T-helper 2 cell (primary cell): ENCODE measurements around the gene TMPRSS11A.

Experiments
- DNase-seq, 5 experiments: peaks; one replicate each; pipeline versions ENCODE4 v3.0.0 to v3.0.0-alpha.2; 2012 to 2022
- total RNA-seq, 2 donors: gene quantifications; one replicate each; lab custom pipeline; 2026; lab: John Stamatoyannopoulos, UW

Gene TMPRSS11A, protein sequence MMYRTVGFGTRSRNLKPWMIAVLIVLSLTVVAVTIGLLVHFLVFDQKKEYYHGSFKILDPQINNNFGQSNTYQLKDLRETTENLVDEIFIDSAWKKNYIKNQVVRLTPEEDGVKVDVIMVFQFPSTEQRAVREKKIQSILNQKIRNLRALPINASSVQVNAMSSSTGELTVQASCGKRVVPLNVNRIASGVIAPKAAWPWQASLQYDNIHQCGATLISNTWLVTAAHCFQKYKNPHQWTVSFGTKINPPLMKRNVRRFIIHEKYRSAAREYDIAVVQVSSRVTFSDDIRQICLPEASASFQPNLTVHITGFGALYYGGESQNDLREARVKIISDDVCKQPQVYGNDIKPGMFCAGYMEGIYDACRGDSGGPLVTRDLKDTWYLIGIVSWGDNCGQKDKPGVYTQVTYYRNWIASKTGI
- total RNA-seq = 0 reads per million in 2 donors

DNA sequence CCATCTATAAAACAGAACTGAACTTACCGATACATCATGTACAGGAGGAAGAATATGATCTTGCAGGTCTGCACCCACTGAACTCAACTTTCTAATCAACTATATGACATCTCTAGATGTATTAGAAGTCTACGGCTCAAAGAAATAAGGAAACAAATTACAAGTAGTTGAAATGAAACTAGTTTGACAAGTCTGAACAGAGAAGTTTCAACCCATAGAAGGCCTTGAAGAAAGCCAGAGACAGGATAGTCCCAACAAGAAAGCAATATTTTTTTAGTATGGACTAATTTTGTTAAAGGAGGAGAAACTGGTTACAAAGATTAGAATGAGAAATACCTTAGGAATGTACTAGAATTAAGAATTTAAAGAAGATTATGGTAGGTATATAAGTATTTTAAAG is at the start of gene TMPRSS11A:
Gene TMPRSS11A, minus strand, starts transcription at position 138 of the 400 bp plus-strand sequence. Its CDS starts 100 bp downstream, at position 38.
- DNase-seq = no peak

DNA sequence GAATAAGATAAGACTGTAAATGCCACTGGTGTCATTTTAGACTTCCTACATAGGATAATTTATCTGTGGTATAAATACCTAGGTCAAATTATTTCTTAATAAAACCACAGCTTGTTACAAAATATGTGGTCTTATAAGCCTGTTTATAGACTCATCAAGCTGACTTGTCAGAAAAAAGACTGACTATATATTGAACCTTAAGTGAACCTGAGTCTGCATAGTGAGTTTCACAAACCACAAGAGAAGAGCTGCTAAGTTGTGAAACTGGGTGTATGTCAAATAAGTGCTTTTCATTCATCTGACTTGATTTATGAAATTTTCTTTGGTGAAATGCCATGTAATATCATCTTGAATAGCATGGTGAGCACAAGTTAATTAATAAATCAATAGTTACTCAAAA is 48.4 kb upstream of the TMPRSS11A start:
- no peak for DNase-seq

DNA sequence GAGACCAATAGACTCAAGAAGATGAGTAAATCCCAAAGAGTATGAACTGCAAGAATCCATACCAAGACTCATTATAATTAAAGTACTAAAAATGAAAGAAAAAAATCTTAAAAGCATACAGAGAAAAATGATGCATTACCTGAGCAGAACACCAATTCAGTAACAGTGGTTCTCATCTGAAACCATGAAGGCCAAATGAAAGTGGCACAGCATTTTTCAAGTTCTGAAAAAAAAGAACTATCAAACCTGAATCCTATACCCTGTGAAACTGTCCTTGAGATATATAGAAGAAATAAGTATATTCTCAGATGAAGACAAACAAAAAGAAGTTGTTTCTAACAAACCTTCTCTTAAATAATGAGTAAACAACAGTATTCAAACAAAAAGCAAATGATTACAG is 39.6 kb upstream of the TMPRSS11A start:
- DNase-seq = no peak

DNA sequence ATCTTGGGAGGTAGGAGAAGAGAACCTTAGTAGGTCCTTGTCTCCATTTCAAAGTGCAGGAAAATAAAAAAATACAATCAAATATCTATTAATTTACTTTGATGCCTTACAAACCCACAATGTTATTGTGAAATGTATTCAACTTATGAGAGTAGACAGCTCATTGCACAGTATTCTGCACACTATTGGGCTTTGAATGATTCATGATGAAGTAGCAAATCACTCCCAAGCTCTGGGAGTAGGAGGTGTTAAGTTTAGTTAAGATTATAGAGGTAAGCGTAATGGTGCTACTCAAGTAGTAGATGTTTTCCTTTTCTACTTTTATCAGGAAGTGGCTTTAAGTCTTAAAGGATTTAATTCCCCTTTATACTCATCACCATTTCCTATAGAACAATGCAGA is 32.8 kb upstream of the TMPRSS11A start:
- no peak for DNase-seq

DNA sequence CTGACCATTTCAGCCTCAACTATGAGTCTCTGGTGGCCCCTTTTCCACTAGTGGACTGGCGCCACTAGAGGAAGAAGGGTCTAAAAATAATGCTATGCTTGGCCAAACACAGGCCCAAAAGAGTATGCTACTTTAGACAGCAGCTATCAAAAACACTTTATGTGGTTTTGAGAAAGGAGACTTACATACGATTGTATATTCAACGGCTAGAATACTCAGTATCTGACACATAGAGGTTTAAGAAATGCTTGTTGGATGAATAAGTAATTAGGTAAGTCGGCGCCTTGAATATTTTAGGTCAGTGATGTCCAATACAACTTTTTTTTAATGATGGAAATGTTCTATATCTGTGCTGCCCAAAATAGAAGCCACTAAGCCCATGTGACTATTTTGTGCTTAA is 25.7 kb upstream of the TMPRSS11A start:
- DNase-seq = no peak

DNA sequence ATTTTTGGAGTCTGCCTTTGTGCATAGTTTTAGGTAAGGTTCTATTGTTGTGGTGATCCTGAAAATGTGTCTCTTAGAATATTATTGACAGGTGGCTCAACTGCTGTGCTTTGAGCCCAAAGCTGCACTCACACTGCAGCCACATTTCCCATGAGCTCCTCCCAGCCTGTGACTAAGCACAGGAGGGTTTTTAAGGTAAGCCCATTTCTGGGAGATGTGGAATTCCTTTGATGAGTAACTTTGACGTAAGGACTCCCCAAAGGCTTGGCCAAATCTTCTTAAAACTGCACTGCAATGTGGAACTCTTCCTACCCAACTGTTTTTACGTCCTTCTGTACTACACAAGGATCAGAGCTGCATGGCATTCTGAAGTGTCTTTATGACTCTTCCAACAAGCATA is 20.0 kb upstream of the TMPRSS11A start:
- DNase-seq = no peak

DNA sequence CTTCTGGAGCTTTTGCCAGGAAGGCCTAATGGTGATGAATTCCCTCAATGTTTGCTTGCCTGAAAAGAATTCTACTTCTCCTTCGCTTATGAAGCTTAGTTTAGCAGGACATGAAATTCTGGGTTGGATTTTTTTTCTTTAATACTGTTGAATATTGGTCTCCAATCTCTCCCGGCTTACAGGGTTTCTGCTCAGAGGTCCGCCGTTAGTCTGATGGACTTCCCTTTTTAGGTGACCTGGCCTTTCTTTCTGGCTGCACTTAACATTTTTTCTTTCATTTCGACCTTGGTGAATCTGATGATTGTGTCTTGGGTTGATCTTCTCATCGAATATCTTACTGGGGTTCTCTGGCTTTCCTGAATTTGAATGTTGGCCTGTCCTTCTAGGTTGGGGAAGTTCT is 17.2 kb upstream of the TMPRSS11A start:
- no peak for DNase-seq

DNA sequence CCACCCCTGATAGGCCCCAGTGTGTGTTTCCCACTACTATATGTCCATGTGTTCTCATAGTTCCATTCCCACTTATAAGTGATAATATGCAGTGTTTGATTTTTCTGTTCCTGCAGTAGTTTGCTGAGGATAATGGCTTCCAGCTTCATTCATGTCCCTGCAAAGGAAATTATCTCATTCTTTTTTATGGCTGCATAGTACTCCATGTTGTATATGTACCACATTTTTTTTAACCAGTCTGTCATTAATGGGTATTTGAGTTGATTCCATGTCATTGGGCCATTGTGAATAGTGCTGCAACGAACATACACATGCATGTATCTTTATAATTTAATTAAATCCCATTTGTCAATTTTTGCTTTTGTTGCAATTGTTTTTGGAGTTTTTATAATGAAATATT is 10.3 kb upstream of the TMPRSS11A start:
- no peak for DNase-seq

DNA sequence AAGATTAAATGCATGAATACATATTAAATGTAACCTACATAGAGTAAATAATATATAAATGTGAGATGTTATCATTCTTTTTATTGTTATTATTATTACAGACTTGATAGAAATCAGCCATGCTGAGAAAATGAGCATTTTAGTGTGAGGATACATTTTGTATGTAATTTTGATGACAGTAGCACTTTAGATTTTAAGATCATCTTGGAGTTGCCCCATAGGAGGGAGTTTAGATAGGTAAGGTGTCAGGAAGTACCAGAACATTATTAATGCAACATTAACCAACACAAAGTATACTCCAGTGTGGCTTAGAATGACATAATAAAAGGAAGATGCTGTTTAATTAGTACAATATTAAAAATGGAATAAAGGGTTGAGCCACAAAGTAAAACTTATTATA is 8.4 kb downstream of the TMPRSS11A start:
- no peak for DNase-seq

DNA sequence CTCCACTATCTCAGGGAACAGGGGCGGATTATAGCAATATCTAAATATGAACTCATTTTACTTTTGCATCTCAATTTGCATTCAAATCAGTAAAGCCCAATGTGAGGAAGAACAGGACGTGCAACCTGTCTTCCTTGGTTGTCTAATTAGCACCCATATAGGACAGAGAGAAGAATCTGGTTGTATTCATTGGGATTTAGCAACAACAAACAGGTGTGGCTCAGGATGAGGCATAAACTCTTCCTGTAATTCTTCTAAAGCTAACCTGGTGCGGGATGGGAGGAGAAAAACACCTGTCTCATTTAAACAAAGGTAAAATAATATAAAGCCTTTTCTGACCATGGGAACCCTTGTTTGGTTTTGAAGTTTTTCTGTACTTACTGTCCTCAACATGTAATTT is 22.2 kb downstream of the TMPRSS11A start:
- DNase-seq = no peak

DNA sequence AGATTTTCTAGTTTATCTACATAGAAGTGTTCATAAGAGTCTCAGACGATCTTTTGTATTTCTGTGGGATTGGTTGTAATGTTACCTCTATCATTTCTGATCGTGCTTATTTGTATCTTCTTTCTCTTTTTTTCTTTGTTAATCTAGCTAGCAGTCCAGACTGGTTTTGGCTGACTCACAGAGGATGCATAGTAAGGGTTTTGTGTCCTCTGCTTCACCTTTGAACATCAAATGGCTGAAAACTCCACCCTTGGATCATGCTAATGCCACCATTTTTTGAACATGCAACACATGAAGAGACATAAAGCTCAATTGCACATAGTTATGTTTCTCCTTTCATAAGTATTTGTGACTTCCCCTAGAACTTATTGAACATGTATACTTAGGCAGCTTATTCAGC is 22.8 kb downstream of the TMPRSS11A start:
- no peak for DNase-seq

DNA sequence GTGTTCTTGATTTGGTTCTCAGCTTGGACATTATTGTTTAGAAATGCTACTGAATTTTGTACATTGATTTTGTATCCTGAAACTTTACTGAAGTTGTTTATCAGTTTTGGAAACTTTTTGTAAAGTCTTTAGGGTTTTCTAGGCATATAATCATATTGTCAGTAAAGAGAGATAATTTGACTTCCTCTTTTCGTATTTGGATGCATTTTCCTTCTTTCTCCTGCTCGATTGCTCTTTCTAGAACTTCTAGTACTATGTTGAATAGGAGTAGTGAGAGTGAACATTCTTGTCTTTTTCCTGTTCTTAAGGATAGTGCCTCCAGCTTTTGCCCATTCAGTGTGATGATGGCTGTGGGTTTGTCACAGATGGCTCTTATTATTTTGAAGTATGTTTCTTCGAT is 24.1 kb downstream of the TMPRSS11A start:
- no peak for DNase-seq

DNA sequence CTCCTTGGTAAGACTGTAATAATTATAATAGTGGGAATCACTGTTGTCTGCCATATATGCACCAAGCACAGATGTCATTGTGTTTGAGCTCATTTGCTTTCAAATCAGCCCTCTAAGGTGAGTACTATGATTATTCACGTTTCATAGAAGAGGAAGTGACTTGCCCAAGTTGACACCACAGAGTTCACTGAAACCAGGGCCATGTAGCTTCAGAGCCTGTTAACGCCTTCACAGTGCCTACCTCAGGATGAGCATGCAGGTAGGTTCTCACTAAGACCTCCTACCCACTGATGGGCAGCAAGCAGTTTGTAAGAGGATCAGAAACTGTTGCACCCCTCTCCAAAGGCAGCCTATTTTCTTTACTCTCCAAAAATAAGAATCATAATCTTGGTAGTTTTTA is 27.4 kb downstream of the TMPRSS11A start:
- DNase-seq = no peak

DNA sequence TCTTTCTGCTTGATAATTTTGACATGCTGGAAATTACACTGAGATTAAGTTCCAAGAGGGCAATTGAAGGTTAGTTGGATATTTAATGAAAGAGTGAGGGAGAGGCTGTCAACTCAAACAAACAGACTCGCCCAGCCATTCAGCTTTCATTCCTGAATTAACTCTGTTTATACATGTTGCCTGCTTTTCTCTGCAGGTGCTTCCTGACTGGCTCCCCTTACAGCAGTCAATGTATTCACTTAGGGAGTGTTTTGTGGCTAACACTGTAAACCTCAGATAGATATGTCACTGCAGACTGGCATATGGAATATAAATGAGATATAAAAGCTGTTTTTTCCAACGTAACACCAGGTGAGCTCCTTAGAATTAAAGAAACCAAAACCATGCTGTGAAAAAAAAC is 28.7 kb downstream of the TMPRSS11A start:
- DNase-seq = no peak

DNA sequence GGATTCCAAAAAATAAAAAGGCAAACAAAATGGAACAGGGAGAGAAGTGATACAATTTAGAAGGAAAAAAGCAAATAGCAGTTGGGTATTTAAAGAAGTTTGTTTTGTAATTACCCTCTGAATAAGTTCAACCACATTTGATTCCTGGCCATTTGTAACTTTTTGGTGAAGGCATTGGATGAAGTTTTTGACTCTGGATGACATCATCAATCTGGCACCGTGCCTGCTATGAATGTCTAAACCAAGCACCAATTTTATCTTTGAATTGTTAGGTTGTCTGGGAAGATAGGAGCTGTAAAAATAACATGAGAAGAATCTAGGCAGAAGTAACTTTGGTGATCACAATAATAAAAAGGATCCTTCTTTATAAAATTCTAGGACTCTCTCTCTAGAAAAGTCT is 29.5 kb downstream of the TMPRSS11A start:
- DNase-seq = no peak

DNA sequence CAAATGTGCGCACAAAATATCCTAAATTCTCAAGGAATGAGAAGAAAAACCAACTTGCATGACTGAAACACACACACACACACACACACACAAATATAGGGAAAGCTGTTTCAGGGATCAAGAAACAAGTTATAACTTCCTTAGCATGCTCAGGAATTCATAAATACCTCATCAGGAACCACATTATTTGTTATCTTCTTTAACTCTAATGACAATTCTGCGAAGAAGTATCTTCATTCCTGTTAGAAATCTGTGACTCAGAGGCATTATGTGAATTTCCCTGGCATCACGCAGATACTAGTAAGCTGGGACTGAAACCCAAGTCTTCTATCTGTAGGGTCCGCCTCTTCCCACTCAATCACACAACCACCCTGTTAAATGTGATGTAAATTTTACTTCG is 30.3 kb downstream of the TMPRSS11A start:
- no peak for DNase-seq

DNA sequence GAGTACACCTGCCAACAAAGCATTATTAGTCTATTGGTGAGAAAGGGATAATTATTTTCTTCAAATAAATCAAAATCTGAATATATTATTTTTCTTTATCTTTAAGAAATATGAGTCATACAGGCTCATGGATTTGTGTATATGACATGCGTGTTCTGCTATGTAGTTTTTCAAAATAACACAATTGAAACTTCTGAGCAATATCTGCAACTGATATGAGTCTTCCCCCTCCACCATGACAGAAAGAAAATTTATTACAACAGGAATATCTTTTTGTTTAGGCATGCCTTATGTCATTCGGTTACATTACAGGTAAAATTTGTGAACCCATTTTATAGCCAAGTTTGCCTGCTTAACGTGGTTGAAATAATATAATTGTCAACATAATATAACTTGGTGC is 32.0 kb downstream of the TMPRSS11A start:
- no peak for DNase-seq

DNA sequence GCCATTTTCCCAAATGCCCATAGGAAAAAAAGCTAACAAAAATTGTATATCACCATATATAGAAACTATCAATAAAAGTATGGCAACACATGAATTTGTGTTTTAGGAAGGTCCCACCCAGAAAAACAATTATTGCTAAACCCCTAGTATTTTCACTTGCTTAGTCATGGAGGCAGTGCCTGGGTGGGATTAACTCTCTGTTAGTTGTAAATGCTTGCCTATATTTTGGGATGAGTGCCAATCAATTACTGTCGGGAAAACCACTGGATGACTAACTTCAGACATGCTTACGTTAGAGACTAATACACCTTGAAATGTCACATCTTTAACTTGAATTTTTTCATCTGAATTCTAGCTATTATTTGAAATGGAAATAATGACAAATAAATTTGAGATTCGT is 33.9 kb downstream of the TMPRSS11A start:
- no peak for DNase-seq

DNA sequence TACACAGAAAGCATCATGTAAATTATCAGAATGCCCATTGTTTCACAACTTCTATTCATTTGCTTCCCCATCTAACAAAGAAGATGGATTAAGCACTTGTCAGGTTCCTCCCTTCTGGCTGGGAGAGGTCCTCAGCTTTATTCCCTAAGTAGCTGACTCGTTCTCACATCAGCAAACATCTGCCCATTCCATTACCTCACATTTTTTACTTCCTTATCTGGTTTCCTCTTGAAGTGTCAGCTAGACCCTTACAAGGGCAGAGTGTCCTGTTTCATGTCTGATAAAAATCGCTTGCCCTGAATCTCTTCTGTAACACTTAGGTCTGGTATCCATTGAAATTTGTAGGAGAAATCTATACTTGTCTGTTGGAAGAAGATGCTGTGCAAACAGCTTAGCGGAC is 34.7 kb downstream of the TMPRSS11A start:
- DNase-seq = no peak

DNA sequence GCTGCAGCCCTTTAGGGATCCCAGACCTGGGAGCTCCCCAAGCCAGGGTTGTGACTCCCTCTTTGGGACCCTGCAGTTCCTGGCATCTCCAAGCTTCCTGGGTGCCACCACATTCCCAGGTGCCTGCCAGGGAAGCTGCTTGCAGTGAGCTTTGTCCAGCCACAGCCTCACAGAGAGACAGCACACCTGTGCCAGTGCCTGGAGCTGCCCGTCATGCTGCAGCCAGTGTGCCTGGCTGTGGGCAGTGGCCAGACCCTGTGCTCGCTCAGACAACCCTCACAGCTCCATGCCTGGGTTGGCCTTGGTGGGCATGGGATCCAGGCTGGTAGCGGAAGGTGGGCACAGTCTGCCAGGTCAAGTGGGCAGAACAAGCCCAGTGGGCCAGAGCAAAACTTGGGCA is 36.0 kb downstream of the TMPRSS11A start:
- DNase-seq = no peak

DNA sequence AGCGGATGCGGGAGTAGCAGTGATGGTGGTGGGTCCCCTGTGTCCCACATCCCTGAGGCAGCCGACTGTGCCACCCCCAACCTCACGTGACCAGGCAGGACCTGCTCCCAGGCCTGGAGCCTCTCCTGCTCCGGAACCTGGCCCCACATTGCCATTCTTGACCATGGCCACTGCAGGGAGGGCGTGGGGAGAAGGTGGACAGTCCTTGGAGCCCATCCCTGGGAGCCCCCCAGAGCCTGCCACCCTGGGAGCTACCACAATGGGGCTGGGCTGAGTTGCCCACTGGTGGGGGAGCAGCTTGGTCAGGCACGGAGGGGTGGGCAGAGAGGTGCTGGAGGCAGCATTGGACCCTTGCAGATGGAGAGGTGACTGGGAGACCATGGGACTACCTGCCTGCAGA is 36.8 kb downstream of the TMPRSS11A start:
- no peak for DNase-seq

DNA sequence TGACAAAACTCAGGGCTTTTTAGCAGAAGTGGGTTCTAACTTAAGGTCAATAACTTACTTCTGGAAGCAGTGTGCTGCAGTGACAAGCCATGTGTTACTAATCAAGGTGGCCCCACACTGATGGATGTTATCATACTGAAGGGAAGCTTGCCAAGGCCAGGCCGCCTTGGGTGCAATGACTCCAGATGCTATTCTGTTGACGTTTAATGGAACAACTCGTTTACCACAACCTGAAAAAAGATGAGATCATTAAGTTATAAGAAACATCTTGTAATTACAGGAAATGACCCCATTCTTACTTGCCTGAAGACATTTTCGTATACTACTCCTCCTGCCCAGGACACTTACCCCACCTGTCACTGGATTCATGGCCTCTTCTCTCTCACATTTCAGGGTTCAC is 40.6 kb downstream of the TMPRSS11A start:
- no peak for DNase-seq

DNA sequence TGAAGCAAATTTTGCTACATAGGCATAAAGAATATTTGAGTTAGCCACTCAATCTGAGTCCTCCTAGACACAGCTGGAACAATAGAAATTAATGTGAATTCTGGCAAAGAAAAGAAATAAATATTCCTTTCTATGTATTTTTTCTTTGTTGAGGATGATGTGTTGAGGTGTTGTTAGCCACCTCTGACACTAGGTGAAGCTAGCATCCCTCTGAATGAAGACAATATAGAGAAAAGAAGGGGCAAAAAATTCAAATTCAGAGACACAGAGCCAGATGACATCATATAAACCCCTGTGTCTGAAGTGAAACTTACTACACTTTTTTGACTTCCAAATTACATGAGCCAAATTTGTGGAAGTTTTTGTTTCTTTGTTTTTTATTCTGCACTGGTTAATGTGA is 44.9 kb downstream of the TMPRSS11A start:
- DNase-seq = no peak

DNA sequence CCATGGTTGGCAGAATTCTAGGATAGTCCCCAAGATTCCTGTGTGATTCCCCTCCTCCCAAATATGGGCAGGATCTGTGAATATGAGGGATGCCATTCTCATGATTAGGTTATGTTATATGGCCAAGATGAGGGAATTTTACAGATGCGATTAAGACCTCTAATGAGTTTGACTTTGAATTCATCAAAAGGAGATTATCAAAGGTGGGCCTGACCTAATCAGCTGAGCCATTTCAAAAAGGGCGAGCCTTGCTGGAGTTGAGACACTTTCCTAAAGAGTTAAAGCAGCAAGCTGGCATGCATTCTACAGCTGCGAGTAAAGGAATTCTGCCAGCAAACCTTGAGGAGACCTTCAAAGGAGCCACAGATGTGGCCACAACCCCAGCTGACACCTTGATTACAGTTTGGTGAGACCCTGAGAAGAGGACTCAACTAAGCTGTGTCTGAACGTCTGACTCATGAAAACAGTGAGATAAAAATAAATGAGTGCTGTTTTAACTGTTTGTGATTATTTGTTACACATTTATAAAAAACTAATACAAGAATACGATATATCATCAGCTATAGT is 47.8 kb downstream of the TMPRSS11A start:
- no peak for DNase-seq

DNA sequence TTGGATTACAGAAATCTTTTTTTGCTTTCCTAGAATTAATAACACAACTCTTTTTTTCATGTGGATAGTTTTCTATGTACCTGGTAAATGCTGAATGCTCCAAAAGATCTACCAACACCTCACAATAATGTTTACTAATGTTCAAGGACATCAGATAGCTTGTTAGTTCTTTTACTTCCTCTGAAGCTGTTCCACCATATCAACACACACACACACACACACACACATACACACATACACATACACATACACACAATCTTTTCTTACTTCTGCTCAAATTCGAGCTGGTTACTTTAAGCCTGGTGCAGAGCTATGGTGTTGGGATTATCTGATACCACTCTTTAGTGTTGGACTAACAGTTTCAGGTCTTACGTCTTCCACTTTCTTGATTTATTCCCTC is 51.2 kb downstream of the TMPRSS11A start:
- DNase-seq = no peak
